MM.1S (cell line): ENCODE data around the gene FANCC.

Experiments
- EZH2 ChIP-seq: fragments of 300-600 bp; sonication (generic); optimal IDR thresholded peaks from 2 replicates; pipeline ENCODE3; 2017; ENCODE audit warnings: low read depth, mild to moderate bottlenecking, antibody characterized with exemption, low read length, mixed read lengths
- EZH2phosphoT487 ChIP-seq: fragments of 300-600 bp; sonication (generic); IDR thresholded peaks from 2 replicates; pipeline ENCODE4 v1.6.1; 2018; ENCODE audit warnings: antibody characterized with exemption, low read length

DNA sequence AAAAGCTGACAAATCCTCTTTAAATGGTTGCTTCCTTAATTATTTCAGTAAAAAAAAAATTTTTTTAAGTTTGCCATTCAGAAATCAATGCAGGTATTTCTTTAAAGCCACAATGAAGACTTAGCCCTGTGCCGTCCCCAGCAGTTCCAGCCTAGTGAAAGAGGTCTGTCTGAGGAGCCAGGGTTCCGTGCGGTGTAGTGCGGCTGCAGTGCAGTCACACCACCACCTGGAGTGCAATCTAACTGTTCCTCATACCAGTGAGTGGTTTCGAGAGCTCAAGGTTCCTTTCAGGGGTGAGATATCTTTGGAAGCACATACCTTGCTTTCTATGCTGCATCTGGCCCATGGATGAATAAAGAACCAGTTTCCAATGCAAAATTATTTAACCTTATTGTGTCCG lies 87.5 kb downstream of the FANCC start:
- TF ChIP-seq EZH2 (no peak), EZH2phosphoT487 (no peak)
